K562 (cell line): ENCODE data around the gene ATP5PO. TPM values are rescaled to one million over a fixed set of nuclear protein-coding genes. Genes with fewer than 3 reads are reported as not detected.

Experiments used
- ESRRA ChIP-seq: fragments of 450-650 bp; IDR thresholded peaks from 2 replicates; pipeline ENCODE4 v1.6.1; 2014; ENCODE audit warnings: low read depth, mild to moderate bottlenecking, moderate library complexity, borderline replicate concordance
- FOXA3 ChIP-seq, 2 experiments: fragments of 450-650 bp in 1 of 2; sonication (generic) in 1 of 2; formaldehyde crosslinking; IDR thresholded peaks in 1 of 2; conservative IDR thresholded peaks in 1 of 2; 2 replicates each; pipeline versions ENCODE4 v1.4.0 to v1.8.0; 2020 to 2022; ENCODE audit warnings: mild to moderate bottlenecking in 2 of 2, missing genetic modification reagents in 1 of 2
- GABPB2 ChIP-seq: fragments of 250-450 bp; sonication (Bioruptor Pico); conservative IDR thresholded peaks from 2 replicates; pipeline ENCODE4 v1.5.1; 2021; ENCODE audit warnings: mild to moderate bottlenecking
- L3MBTL2 ChIP-seq: fragments of 450-650 bp; IDR thresholded peaks from 2 replicates; pipeline ENCODE4 v1.6.1; 2016; ENCODE audit warnings: mild to moderate bottlenecking, moderate library complexity
- SMC3 ChIP-seq: conservative IDR thresholded peaks from 2 replicates; pipeline ENCODE4 v1.6.1; 2011; ENCODE audit warnings: low read depth, low read length, improper control_type of control experiment; ENCODE audit not compliant: insufficient read depth
- YY1 ChIP-seq, 3 experiments: IDR thresholded peaks; 2 replicates each; pipeline ENCODE4 v1.6.1; 2011; ENCODE audit warnings: low read length in 2 of 3, mild to moderate bottlenecking in 2 of 3, moderate library complexity in 2 of 3, borderline replicate concordance in 1 of 3, control low read depth in 1 of 3, low read depth in 1 of 3; ENCODE audit not compliant: insufficient read depth in 3 of 3, insufficient replicate concordance in 2 of 3, control insufficient read depth in 1 of 3, insufficient read length in 1 of 3; ENCODE audit errors: extremely low read depth in 1 of 3
- ZNF263 ChIP-seq: sonication (generic); formaldehyde crosslinking; IDR thresholded peaks from 2 replicates; pipeline ENCODE4 v1.8.0; 2022; ENCODE audit warnings: mild to moderate bottlenecking, missing genetic modification reagents, borderline replicate concordance
- polyA plus RNA-seq, 8 experiments: library from polyadenylated mRNA; depleted of rRNA in 4 of 8; stranded (reverse) in 5 of 8; unstranded in 3 of 8; fragments of >200 nt; fragmentation: Nextera tagmentation in 2 of 8; fragmentation: Illumina TruSeq in 1 of 8; extraction: Ambion mirVana in 2 of 8; extraction: Trizol in 1 of 8; gene quantifications; 2 replicates each; pipeline versions ENCODE4 v1.2.1 to v1.2.3, GENCODE V29; 2011 to 2014; ENCODE audit warnings: inconsistent platforms in 1 of 8, missing spikeins in 1 of 8
- total RNA-seq, 7 experiments: library from RNA; depleted of rRNA in 6 of 7; stranded (reverse); fragments of >200 nt in 6 of 7; fragmentation: Illumina TruSeq in 2 of 7; extraction: Trizol in 2 of 7; gene quantifications; 2 replicates each; pipeline versions ENCODE4 v1.2.1 to v1.2.3, GENCODE V29; 2011 to 2021; ENCODE audit warnings: low replicate concordance in 1 of 7
- TF ChIP-seq, protein P1 (sequence below): fragments of 150-350 bp; IDR thresholded peaks from 2 replicates; pipeline ENCODE4 v1.6.1; 2014; ENCODE audit warnings: low read depth, mild to moderate bottlenecking, low read length, borderline replicate concordance
- TF ChIP-seq, protein P2 (sequence below): IDR thresholded peaks from 2 replicates; pipeline ENCODE4 v1.6.1; 2012; ENCODE audit warnings: low read depth, low read length, improper control_type of control experiment, borderline replicate concordance

Gene ATP5PO
- total and polyA plus RNA-seq, 9 of the 15 experiments (the other 6 are each of a cell fraction or from before 2014, with no cell fraction given): 367 to 2,722 (median 808) TPM

DNA sequence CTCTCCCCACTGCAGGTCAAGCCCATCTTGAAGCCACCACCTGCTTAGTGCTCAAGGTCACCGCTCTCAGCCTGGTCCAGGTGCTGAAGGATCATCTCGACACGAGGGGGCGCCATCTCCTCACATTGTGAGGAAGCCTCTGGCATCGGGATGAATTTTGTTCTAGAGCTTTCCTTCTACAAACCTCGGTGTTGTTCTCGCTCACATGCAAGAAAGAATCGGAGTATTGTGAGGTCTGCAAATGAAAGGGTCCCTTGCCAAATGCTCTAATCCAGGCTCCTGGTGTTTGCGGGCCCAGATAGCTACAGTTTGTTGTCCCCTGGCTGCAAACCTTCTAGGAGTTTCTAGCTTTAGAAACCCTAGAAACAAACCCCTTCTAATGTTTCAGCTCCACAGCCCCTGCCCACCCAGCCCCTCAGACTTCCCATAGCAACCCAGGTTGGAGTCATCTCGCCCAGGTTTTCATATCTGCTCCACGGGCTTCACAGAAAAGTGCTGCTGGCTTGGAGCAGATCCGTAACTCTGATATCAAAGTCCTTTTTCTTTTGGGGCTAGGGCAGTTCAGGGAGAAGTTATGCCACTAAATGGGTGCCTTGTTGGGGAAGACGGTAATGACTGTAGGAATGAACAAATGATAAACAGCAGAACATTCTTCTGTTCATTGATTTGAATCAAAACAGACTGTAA is 8.6 kb upstream of the ATP5PO start (continued):
- TF ChIP-seq YY1 (IDR thresholded peaks at IDR 0.05; ENCODE audit: borderline replicate concordance in 1 of 3, control insufficient read depth in 1 of 3, extremely low read depth in 1 of 3, insufficient read depth in 3 of 3, insufficient read length in 1 of 3, insufficient replicate concordance in 2 of 3, low read depth in 1 of 3, low read length in 2 of 3) (peak in 1 of 3 experiments; percentile 25), SMC3 (peak; percentile 100), ESRRA (peak; percentile 97), FOXA3 (CRISPR knock-in tag; conservative IDR thresholded peaks at IDR 0.05 in 1 of 2, IDR thresholded peaks at IDR 0.05 in 1 of 2) (0 out of 4 replicates have a peak, but pooled peaks of 1 of the 2 experiments have one; percentile 20), ZNF263 (CRISPR knock-in tag) (0 out of 2 replicates have a peak, but pooled peaks have one; percentile 39), L3MBTL2 (peak; percentile 40; the same call in 1 of the 2 replicates), GABPB2 (CRISPR knock-in tag) (no peak)
- TF ChIP-seq, protein P1, sequence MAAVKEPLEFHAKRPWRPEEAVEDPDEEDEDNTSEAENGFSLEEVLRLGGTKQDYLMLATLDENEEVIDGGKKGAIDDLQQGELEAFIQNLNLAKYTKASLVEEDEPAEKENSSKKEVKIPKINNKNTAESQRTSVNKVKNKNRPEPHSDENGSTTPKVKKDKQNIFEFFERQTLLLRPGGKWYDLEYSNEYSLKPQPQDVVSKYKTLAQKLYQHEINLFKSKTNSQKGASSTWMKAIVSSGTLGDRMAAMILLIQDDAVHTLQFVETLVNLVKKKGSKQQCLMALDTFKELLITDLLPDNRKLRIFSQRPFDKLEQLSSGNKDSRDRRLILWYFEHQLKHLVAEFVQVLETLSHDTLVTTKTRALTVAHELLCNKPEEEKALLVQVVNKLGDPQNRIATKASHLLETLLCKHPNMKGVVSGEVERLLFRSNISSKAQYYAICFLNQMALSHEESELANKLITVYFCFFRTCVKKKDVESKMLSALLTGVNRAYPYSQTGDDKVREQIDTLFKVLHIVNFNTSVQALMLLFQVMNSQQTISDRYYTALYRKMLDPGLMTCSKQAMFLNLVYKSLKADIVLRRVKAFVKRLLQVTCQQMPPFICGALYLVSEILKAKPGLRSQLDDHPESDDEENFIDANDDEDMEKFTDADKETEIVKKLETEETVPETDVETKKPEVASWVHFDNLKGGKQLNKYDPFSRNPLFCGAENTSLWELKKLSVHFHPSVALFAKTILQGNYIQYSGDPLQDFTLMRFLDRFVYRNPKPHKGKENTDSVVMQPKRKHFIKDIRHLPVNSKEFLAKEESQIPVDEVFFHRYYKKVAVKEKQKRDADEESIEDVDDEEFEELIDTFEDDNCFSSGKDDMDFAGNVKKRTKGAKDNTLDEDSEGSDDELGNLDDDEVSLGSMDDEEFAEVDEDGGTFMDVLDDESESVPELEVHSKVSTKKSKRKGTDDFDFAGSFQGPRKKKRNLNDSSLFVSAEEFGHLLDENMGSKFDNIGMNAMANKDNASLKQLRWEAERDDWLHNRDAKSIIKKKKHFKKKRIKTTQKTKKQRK: no peak
- TF ChIP-seq, protein P2, sequence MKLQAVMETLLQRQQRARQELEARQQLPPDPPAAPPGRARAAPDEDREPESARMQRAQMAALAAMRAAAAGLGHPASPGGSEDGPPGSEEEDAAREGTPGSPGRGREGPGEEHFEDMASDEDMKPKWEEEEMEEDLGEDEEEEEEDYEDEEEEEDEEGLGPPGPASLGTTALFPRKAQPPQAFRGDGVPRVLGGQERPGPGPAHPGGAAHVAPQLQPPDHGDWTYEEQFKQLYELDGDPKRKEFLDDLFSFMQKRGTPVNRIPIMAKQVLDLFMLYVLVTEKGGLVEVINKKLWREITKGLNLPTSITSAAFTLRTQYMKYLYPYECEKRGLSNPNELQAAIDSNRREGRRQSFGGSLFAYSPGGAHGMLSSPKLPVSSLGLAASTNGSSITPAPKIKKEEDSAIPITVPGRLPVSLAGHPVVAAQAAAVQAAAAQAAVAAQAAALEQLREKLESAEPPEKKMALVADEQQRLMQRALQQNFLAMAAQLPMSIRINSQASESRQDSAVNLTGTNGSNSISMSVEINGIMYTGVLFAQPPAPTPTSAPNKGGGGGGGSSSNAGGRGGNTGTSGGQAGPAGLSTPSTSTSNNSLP: 0 out of 2 replicates have a peak, but pooled peaks have one; percentile 53
- TF ChIP-seq, all 486 proteins: peak for 40
